GM19099 (cell line): ENCODE measurements around the gene FANCE.

ENCODE experiments used
- POLR2A ChIP-seq: IDR thresholded peaks from 3 replicates; pipeline ENCODE4 v1.6.1; 2011; ENCODE audit warnings: low read depth; ENCODE audit not compliant: insufficient read length; ENCODE audit errors: extremely low read depth

The FANCE gene

GRCh38 chr6:35485402-35485877 is 33.3 kb downstream of the FANCE start:
- no peak for TF ChIP-seq POLR2A

- TF ChIP-seq POLR2A: no peak
These were observed 34.1 kb downstream of the FANCE start for GRCh38 chr6:35486005-35486925.

GRCh38 chr6:35487658-35488516 is 35.7 kb downstream of the FANCE start:
- TF ChIP-seq POLR2A: no peak

GRCh38 chr6:35488517-35488862 is 36.4 kb downstream of the FANCE start:
- TF ChIP-seq POLR2A: no peak

GRCh38 chr6:35489066-35489465 is 36.9 kb downstream of the FANCE start:
- no peak for TF ChIP-seq POLR2A

GRCh38 chr6:35489995-35490791 is 38.1 kb downstream of the FANCE start:
- no peak for TF ChIP-seq POLR2A

- no peak for TF ChIP-seq POLR2A
These were observed 38.9 kb downstream of the FANCE start for GRCh38 chr6:35490821-35491557.

GRCh38 chr6:35491558-35492257 is 39.6 kb downstream of the FANCE start:
- TF ChIP-seq POLR2A: no peak

- TF ChIP-seq POLR2A: no peak
These were observed 40.3 kb downstream of the FANCE start for GRCh38 chr6:35492258-35492973.

- TF ChIP-seq POLR2A: no peak
These were observed 40.8 kb downstream of the FANCE start for GRCh38 chr6:35492974-35493284.

- TF ChIP-seq POLR2A: no peak
These were observed 41.3 kb downstream of the FANCE start for GRCh38 chr6:35493307-35493983.

- TF ChIP-seq POLR2A: no peak
These were observed 42.0 kb downstream of the FANCE start for GRCh38 chr6:35494161-35494563.
